GM06990 (cell line): ENCODE data around the gene ADGRE2.
A peak's percentile ranks its signal among the peaks of the same experiment; 100 is the strongest.
"Not testable (repeated sequence)": the region's sequence is repeated elsewhere in the genome, so short reads cannot be mapped to it uniquely, and the experiment has no call there.

Experiments used
- DNase-seq: peaks from one replicate; pipeline ENCODE4 v3.0.0-alpha.2; 2011; ENCODE audit not compliant: insufficient read length; ENCODE audit errors: extremely low read depth
- H3K27me3 ChIP-seq: replicated peaks from 2 replicates; pipeline ENCODE4 v1.6.0; 2011; ENCODE audit warnings: low read length; ENCODE audit not compliant: control insufficient read depth, insufficient read depth
- H3K36me3 ChIP-seq: 2 replicates; pipeline ENCODE4 v1.5.1; 2011; ENCODE audit warnings: low read length; ENCODE audit not compliant: control insufficient read depth, insufficient read depth
- H3K4me3 ChIP-seq: replicated peaks from 2 replicates; pipeline ENCODE4 v1.5.1; 2011; ENCODE audit warnings: low read depth, mild to moderate bottlenecking, control low read depth, low read length
- TF ChIP-seq, protein P1 (sequence below): IDR thresholded peaks from 2 replicates; pipeline ENCODE4 v1.5.1; 2011; ENCODE audit warnings: low read length, control low read depth, mild to moderate bottlenecking, inconsistent platforms; ENCODE audit not compliant: insufficient read depth, poor library complexity, severe bottlenecking

ADGRE2 gene

DNA sequence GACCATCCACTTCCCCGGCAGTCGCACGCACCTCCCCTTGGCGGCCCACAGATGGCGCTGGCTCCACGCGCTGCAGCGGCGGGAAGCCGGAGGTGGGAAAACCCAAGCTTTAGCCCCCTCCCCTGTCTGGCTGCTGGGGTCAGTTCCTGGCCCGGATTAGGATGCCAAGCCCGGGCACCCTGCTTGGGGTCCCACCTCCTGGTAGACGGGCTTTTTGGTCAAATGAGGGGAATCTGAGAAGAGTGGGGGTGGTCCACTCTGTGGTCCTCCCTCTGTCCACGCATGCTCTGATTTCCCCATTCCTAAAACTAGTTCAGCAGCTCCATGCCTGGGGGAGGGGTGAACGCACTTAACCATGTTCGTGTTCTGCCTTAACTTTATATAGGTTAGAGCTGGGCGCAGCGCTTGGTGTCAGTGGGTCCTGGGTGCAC, 8.1 kb upstream of the ADGRE2 start:
- no peak overlapping the region for H3K4me3 ChIP-seq
- H3K27me3 ChIP-seq, result no peaks in the 10 kb centered on the region
- no peaks in the 10 kb centered on the region for H3K36me3 ChIP-seq
- peak; percentile 52 for DNase-seq
- TF ChIP-seq, protein P1, sequence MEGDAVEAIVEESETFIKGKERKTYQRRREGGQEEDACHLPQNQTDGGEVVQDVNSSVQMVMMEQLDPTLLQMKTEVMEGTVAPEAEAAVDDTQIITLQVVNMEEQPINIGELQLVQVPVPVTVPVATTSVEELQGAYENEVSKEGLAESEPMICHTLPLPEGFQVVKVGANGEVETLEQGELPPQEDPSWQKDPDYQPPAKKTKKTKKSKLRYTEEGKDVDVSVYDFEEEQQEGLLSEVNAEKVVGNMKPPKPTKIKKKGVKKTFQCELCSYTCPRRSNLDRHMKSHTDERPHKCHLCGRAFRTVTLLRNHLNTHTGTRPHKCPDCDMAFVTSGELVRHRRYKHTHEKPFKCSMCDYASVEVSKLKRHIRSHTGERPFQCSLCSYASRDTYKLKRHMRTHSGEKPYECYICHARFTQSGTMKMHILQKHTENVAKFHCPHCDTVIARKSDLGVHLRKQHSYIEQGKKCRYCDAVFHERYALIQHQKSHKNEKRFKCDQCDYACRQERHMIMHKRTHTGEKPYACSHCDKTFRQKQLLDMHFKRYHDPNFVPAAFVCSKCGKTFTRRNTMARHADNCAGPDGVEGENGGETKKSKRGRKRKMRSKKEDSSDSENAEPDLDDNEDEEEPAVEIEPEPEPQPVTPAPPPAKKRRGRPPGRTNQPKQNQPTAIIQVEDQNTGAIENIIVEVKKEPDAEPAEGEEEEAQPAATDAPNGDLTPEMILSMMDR, result peak; percentile 90

DNA sequence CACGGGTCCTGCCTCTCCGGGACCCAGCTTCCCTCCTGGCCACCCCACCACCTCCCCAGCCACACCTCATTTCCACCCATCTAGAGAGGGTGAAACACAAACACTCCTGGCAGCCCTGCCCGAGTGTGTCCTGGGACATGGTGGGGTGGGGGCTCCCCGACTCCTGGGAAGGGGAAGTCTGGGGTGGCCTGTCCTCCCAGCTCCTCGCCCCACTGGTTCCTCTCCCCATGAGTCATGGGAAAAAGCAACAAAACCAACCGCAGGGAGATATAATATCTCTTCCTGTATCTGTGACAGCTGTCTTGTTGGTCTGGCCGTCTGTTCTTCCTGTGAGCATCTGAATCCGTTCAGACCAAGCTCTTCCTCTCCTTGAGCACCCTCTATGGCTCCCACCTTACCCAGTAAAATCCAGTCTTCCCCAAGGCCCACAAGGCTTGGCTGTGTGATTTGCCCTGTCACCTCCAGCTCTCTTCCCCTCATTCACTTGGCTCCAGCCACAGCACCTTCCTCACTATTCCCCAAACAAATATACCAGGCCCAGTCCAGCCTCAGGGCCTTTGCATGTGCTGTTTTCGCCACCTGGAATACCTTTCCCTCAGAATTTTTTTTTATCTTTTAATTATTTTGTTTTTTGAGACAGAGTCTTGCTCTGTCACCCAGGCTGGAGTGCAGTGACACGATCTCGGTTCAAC, 6.9 kb upstream of the ADGRE2 start:
- H3K27me3 ChIP-seq, H3K4me3 ChIP-seq, H3K36me3 ChIP-seq: not testable (repeated sequence)
- DNase-seq, result peak; percentile 72

DNA sequence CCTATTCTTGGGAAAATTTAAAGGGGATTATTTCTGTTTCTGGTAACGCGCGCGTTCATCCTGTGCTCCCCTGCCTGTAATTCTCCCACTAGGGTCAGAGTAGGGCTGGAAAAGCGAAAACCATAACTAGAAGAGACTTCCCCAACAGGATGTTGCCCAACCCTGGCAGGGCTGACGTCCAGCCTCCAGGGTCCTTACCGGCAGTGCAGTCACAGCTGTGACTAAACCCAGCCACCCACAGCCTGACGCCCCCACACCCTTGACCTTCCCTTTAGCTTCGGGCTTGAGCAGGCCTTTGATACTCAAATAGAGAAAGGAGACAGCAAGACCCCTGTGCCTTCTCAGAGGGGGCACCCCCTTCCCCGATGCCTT, 6.4 kb upstream of the ADGRE2 start:
- peak; percentile 57 for DNase-seq
- H3K27me3 ChIP-seq, result not testable (repeated sequence)

DNA sequence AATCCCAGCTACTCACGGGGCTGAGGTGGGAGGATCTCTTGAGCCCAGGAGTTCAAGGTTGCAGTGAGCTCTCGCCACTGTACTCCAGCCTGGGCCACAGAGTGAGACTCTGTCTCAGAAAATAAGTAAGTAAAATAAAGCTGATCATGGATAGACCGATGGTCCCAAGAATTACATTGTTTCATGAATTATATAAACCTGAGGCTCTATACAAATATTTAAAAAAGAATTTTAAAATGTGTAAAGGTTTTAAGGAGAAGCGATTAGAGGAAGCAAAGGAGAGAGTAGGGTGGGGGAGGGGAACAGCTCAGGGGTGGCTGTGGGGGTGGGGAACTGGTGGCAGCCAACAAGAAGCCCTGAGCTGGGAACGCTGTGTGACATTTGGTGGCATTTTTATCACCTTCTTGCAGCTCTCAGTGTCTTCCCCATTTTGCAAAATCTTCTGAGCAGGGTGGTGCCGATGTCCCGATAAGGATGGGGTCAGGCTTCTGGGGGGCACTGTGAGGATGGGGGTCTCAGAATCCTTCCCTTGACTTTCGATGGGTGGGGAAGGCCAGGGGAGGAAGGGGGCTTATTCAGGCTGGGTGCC, 5.1 kb upstream of the ADGRE2 start:
- H3K27me3 ChIP-seq, DNase-seq, H3K4me3 ChIP-seq, H3K36me3 ChIP-seq: not testable (repeated sequence)

More for the DNA sequence above, 6.4 kb upstream of the ADGRE2 start:
- H3K36me3 ChIP-seq, H3K4me3 ChIP-seq: not testable (repeated sequence)

DNA sequence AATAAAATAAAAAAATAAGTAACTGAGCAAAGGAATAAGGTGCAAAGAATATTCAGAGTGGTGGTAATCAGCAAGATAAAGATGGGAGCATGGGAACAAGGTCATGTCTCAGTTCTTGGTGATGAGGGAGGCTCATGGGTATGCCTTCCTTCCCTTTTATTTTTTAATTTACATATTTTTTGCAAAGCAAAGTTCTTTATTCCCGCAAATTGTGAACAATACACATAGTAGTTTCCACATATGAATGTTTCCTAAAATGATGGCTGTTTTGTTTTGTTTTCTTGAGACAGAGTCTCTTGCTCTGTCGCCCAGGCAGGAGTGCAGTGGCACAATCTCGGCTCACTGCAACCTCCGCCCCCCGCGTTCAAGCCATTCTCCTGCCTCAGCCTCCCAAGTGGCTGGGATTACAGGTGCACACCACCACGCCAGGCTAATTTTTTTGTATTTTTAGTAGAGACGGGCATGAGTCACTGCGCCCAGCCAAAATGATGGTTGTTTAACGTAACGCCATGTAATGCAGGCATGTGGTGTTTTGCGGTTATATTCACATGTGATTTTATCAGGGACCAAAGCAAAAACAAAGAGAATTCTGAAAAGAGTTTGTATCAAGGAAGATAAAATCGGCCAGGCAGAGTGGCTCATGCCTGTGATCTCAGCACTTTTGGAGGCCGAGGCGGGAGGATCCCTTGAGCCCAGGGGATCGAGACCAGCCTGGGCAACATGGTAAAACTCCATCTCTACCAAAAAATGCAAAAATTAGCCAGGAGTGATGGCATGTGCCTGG, 4.5 kb upstream of the ADGRE2 start:
- H3K4me3 ChIP-seq, result no peak overlapping the region
- TF ChIP-seq, protein P1, result no peak
- DNase-seq, result no peak
- H3K27me3 ChIP-seq, result no peaks in the 10 kb centered on the region
- H3K36me3 ChIP-seq, result no peaks in the 10 kb centered on the region

DNA sequence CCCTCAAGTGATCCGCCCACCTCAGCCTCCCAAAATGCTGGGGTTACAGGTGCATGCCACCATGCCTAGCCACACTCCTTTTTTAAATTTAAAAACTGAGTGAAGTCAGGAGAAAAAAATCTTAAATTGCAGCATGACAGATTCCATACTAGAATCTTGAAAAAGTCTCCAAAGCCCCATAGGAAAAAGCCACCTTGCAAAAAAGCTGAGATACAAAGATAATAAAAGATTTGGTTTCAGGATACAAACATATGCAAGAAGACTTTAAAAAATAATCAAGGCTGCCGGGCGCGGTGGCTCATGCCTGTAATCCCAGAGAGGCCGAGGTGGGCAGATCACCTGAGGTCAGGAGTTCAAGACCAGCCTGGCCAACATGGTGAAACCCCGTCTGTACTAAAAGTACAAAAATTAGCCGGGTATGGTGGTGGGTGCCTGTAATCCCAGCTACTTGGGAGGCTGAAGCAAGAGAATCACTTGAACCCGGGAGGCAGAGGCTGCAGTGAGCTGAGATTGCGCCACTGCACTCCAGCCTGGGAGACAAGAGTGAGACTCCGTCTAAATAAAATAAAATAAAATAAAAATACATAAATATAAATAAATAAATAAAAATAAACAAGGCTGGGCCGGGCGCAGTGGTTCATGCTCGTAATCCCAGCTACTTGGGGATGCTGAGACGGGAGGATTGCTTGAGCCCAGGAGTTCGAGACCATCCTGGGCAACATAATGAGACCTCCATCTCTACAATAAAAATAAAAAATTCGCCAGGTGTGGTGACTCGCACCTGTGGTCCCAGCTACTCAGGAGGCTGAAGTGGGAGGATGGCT, 3.6 kb upstream of the ADGRE2 start:
- DNase-seq, H3K4me3 ChIP-seq, H3K27me3 ChIP-seq, H3K36me3 ChIP-seq: not testable (repeated sequence)

DNA sequence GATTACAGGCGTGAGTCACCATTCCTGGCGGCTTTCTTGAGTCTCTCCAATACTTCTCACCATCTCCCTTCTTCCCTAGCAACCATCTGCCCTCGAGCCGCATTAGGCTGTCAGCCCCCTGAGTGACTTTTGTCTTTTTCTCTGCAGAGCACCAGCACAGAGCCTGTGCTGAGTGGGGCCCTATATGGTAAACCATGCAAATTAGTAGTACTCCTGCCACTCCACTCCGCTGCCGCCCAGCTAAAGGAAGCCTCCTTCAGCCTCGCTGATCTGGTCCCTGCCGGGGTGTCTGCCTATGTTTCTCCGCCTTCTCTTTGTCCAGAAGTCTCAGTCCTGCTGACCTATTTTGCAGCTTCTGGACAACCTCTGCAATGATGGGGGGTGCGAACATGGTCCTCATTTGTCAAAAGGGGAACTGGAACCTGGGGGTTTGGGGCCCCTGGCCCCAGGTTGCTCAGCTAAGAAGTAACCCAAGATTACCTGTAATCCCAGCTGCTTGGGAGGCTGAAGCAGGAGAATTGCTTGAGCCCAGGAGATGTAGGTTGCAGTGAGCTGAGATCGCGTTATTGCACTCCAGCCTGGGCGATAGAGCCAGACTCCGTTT, 2.4 kb upstream of the ADGRE2 start:
- not testable (repeated sequence) for H3K27me3 ChIP-seq

More for the DNA sequence above, 2.4 kb upstream of the ADGRE2 start:
- not testable (repeated sequence) for H3K4me3 ChIP-seq, H3K36me3 ChIP-seq
- DNase-seq, result peak; percentile 36
